DND-41 (cell line): ENCODE results near the gene MMEL1.

Experiments
- ATAC-seq: fragments of 200-7000 bp; cut with Tn5 transposase; 3 replicates; pipeline ENCODE4 v1.9.1; 2021; ENCODE audit warnings: low read depth; ENCODE audit not compliant: insufficient read depth
- DNase-seq: peaks from one replicate; pipeline ENCODE4 v3.0.0-alpha.2; 2020
- H2AFZ ChIP-seq: 2 replicates; pipeline ENCODE4 v1.6.0; 2012; ENCODE audit warnings: low read depth, low read length
- H3K27ac ChIP-seq: 2 replicates; pipeline ENCODE4 v1.5.1; 2012; ENCODE audit warnings: low read length, inconsistent platforms
- H3K27me3 ChIP-seq: fragments of 200-600 bp; sonication (generic); 2 replicates; pipeline ENCODE4 v1.6.0; 2012; ENCODE audit warnings: low read length, mild to moderate bottlenecking, inconsistent platforms; ENCODE audit not compliant: insufficient read depth, poor library complexity
- H3K36me3 ChIP-seq: 2 replicates; pipeline ENCODE4 v1.5.1; 2012; ENCODE audit warnings: low read length, inconsistent platforms; ENCODE audit not compliant: insufficient read depth
- H3K4me1 ChIP-seq: 2 replicates; pipeline ENCODE4 v1.5.1; 2012; ENCODE audit warnings: mild to moderate bottlenecking, low read length; ENCODE audit not compliant: insufficient read depth
- H3K4me2 ChIP-seq: 2 replicates; pipeline ENCODE4 v1.6.0; 2012; ENCODE audit warnings: mild to moderate bottlenecking, moderate library complexity, low read length, inconsistent platforms; ENCODE audit not compliant: insufficient read depth
- H3K4me3 ChIP-seq, 2 experiments: fragments of 200-600 bp in 1 of 2; shearing (Covaris generic) in 1 of 2; 2 replicates each; pipeline ENCODE4 v1.5.1; 2012 to 2016; ENCODE audit warnings: inconsistent platforms in 2 of 2, low read length in 2 of 2, mild to moderate bottlenecking in 2 of 2, low read depth in 1 of 2, moderate library complexity in 1 of 2
- H3K79me2 ChIP-seq: 2 replicates; pipeline ENCODE4 v1.6.0; 2012; ENCODE audit warnings: low read length, inconsistent platforms; ENCODE audit not compliant: insufficient read depth
- H3K9ac ChIP-seq: 2 replicates; pipeline ENCODE4 v1.6.0; 2012; ENCODE audit warnings: low read depth, mild to moderate bottlenecking, inconsistent platforms, low read length, moderate library complexity
- H3K9me3 ChIP-seq: 2 replicates; pipeline ENCODE4 v1.5.1; 2012; ENCODE audit warnings: low read length, moderate library complexity, mild to moderate bottlenecking, inconsistent platforms; ENCODE audit not compliant: insufficient read depth, severe bottlenecking
- H4K20me1 ChIP-seq: 2 replicates; pipeline ENCODE4 v1.6.0; 2012; ENCODE audit warnings: low read length; ENCODE audit not compliant: insufficient read depth
- EZH2 ChIP-seq: IDR thresholded peaks from 3 replicates; pipeline ENCODE4 v1.6.1; 2012; ENCODE audit warnings: borderline replicate concordance, low read depth, mild to moderate bottlenecking, moderate library complexity, low read length, inconsistent platforms; ENCODE audit not compliant: severe bottlenecking
- TF ChIP-seq, protein P1 (sequence below): IDR thresholded peaks from 2 replicates; pipeline ENCODE4 v1.5.1; 2012; ENCODE audit warnings: borderline replicate concordance, low read length, moderate library complexity, mild to moderate bottlenecking; ENCODE audit not compliant: poor library complexity, severe bottlenecking; ENCODE audit errors: extremely low read depth

Gene MMEL1

GRCh38 chr1:2650967-2651645 is 18.3 kb upstream of the MMEL1 start:
- no peaks in the 10 kb centered on the region for H3K27me3 ChIP-seq
- H3K79me2 ChIP-seq = no peaks in the 10 kb centered on the region
- ATAC-seq (no peak), DNase-seq (no peak)
- H3K4me1 ChIP-seq = no peaks in the 10 kb centered on the region
- peaks cover 34% of the 10 kb centered on the region for H4K20me1 ChIP-seq
- TF ChIP-seq, protein P1, sequence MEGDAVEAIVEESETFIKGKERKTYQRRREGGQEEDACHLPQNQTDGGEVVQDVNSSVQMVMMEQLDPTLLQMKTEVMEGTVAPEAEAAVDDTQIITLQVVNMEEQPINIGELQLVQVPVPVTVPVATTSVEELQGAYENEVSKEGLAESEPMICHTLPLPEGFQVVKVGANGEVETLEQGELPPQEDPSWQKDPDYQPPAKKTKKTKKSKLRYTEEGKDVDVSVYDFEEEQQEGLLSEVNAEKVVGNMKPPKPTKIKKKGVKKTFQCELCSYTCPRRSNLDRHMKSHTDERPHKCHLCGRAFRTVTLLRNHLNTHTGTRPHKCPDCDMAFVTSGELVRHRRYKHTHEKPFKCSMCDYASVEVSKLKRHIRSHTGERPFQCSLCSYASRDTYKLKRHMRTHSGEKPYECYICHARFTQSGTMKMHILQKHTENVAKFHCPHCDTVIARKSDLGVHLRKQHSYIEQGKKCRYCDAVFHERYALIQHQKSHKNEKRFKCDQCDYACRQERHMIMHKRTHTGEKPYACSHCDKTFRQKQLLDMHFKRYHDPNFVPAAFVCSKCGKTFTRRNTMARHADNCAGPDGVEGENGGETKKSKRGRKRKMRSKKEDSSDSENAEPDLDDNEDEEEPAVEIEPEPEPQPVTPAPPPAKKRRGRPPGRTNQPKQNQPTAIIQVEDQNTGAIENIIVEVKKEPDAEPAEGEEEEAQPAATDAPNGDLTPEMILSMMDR = no peak
- TF ChIP-seq EZH2 = no peak
- no peak overlapping the region for H3K4me2 ChIP-seq
- no peaks in the 10 kb centered on the region for H3K36me3 ChIP-seq
- H2AFZ ChIP-seq = no peak overlapping the region
- H3K4me3 ChIP-seq = no peak overlapping the region
- H3K9me3 ChIP-seq = peaks cover 15% of the 10 kb centered on the region
- H3K27ac ChIP-seq = no peak overlapping the region
- no peak overlapping the region for H3K9ac ChIP-seq

DNA sequence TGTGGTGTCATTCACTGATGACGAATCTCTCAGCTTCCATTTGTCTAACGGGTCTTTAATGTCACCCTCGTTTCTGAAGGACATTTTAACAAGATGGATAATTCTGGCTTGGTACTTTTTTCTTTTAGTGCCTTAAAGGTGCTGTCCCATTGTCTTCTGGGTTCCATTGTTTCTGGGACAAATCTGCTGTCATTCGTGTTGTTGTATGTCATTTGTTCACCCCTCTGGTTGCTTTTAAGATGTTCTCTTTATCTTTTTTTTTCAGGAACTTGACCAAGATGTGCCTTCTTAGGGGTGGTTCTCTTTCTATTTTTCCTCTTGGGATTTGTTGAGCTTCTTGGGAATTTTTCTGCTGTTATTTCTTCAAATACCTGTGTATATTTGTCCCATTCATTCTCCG is 14.0 kb upstream of the MMEL1 start:
- Histone ChIP-seq H3K9me3 (peaks cover 15% of the 10 kb centered on the region), H3K27me3 (no peaks in the 10 kb centered on the region), H3K79me2 (peaks cover 6% of the 10 kb centered on the region; the same call in 1 of the 2 replicates), H3K4me2 (no peak overlapping the region), H2AFZ (no peak overlapping the region), H3K4me3 (no peak overlapping the region), H3K36me3 (no peaks in the 10 kb centered on the region), H4K20me1 (0 out of 2 replicates have a peak, but pooled peaks cover 5% of the 10 kb centered on the region), H3K4me1 (peaks cover 17% of the 10 kb centered on the region), H3K9ac (no peak overlapping the region), H3K27ac (no peak overlapping the region)
- ATAC-seq (no peak), DNase-seq (no peak)
- TF ChIP-seq, protein P1 = no peak
- TF ChIP-seq EZH2 = no peak

DNA sequence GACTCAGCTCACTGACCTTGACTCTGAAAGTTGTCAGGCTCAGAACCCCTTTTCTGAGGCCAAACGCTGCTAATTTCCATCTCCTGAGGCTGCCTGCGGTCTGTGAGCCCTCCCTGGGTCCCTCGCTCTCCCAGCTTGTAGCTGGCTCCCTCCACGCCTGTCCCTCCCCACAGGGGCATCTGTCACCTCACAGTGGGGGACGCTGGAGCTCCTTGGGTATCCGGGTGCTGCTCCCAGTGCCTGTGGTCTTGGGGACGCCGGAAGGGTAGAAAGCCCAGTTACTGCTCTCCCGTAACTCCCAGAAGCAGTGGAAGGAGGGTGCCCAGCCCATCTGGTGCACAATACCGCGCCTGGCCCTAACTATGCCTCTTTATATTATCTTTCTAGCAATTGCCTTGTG is 13.0 kb upstream of the MMEL1 start:
- TF ChIP-seq, protein P1 = no peak
- no peak for TF ChIP-seq EZH2
- H3K9ac ChIP-seq = no peak overlapping the region
- no peaks in the 10 kb centered on the region for H3K36me3 ChIP-seq
- H4K20me1 ChIP-seq = 0 out of 2 replicates have a peak, but pooled peaks cover 5% of the 10 kb centered on the region
- ATAC-seq (no peak), DNase-seq (no peak)
- H3K27me3 ChIP-seq = no peaks in the 10 kb centered on the region
- H3K4me2 ChIP-seq = no peak overlapping the region
- no peak overlapping the region for H3K4me3 ChIP-seq
- no peak overlapping the region for H3K27ac ChIP-seq
- peaks cover 7% of the 10 kb centered on the region; the same call in 1 of the 2 replicates for H3K79me2 ChIP-seq
- H3K4me1 ChIP-seq = peaks cover 21% of the 10 kb centered on the region
- H3K9me3 ChIP-seq = peaks cover 15% of the 10 kb centered on the region
- no peak overlapping the region for H2AFZ ChIP-seq

DNA sequence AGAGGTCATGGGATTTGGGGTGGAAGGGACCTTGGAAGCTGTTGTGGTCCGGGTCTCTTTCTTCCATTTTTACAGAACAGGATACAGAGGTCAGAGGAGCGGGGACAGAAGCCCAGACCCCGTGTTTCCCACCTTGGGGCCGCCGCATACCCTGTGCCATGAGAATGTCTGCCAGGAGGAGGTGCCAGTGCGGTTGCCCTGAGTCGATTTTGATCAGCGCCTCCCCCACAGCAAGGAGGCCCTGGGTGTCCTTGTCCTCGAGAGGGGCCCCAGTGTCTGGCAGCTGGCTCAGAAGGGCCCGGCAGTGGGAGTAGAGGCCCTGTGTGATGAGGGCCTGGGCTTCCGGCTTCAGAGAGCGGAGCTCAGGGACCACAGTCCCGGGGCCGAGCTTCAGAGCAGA is 12.3 kb upstream of the MMEL1 start:
- TF ChIP-seq, protein P1 = no peak
- no peak for TF ChIP-seq EZH2
- Histone ChIP-seq H3K79me2 (peaks cover 7% of the 10 kb centered on the region; the same call in 1 of the 2 replicates), H3K36me3 (no peaks in the 10 kb centered on the region), H3K9ac (no peak overlapping the region), H3K4me3 (no peak overlapping the region), H3K4me2 (no peak overlapping the region), H3K4me1 (peaks cover 21% of the 10 kb centered on the region), H3K27me3 (no peaks in the 10 kb centered on the region), H3K27ac (no peak overlapping the region), H3K9me3 (peaks cover 15% of the 10 kb centered on the region), H2AFZ (no peak overlapping the region), H4K20me1 (peaks cover 5% of the 10 kb centered on the region; the same call in 1 of the 2 replicates)
- DNase-seq = no peak
- ATAC-seq = no peak
